ENCODE measurements around the gene PERM1. TPM values are rescaled to one million over a fixed set of nuclear protein-coding genes. Genes with fewer than 3 reads are reported as not detected.

PERM1 gene
- total RNA-seq, 1 experiment from 2014 or later = 0.81 TPM

DNA sequence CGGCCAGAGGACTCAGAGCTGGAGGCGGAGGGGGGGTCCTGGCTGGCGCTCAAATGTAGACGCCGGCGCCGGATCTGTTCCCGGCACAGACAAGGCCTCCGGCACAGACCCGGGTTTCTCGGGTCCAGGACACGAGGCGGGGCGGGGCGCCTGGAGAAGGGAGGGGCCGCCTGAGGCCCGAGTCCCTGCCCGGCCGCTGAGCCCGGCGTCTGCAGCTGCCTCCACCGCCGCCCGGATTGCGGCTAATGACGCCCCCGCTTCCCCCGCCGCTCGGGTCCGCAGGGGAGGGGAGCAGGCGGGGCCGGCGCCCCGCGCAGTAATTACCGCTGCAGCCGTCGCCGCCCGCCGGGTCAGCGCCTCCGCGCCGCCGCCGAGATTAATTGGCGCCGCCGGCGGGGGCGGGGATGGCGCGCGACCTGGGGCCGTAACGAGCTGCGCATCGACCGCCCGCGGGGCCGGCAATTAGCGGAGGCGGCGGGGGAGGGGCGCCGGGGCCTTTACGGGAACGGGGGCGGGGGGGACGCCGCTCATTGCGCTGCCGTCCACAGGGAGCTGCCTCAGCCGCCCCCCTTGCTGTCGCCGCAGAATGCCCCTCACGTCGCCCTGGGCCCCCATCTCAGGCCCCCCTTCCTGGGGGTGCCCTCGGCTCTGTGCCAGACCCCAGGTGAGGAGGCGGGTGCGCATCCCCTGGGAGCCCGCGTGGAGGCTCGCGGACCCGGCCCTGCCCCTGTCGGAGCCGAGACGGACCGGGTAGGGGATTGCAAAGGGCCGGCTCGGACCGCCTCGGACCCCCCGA, 40.1 kb downstream of the PERM1 start:
- intact Hi-C loops (cut with micrococcal nuclease; ENCODE audit: unreplicated experiment) = no loop called here
- BruUV-seq (replicated peaks) = no TSS peak
- DNase-seq = peak in 1 of 2 experiments; percentile 48
- H3K4me3 ChIP-seq = peak overlapping the region; percentile 47; the same call in 1 of the 2 replicates
- peaks cover 21% of the 10 kb centered on the region; the same call in 1 of the 2 replicates for H3F3A ChIP-seq (ENCODE audit: insufficient read depth, low read depth)
- H3K9me2 ChIP-seq (ENCODE audit: insufficient read depth) = no peaks in the 10 kb centered on the region
- no peak overlapping the region for H2AFZ ChIP-seq
- no peaks in the 10 kb centered on the region for H3K9me3 ChIP-seq (ENCODE audit: insufficient read depth, low read depth)
- TF ChIP-seq EZH2 (IDR thresholded peaks at IDR 0.05; ENCODE audit: low read depth) = no peak; the same call in none of the 2 replicates
- TF ChIP-seq, protein P1, sequence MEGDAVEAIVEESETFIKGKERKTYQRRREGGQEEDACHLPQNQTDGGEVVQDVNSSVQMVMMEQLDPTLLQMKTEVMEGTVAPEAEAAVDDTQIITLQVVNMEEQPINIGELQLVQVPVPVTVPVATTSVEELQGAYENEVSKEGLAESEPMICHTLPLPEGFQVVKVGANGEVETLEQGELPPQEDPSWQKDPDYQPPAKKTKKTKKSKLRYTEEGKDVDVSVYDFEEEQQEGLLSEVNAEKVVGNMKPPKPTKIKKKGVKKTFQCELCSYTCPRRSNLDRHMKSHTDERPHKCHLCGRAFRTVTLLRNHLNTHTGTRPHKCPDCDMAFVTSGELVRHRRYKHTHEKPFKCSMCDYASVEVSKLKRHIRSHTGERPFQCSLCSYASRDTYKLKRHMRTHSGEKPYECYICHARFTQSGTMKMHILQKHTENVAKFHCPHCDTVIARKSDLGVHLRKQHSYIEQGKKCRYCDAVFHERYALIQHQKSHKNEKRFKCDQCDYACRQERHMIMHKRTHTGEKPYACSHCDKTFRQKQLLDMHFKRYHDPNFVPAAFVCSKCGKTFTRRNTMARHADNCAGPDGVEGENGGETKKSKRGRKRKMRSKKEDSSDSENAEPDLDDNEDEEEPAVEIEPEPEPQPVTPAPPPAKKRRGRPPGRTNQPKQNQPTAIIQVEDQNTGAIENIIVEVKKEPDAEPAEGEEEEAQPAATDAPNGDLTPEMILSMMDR (conservative IDR thresholded peaks at IDR 0.05) = no peak
- peaks cover 8% of the 10 kb centered on the region for H4K20me1 ChIP-seq (ENCODE audit: insufficient read depth)
- POLR2A ChIA-PET (ENCODE audit: unreplicated experiment) = interaction anchor here (0.6 kb wide), 1 partner anchor 41 kb away, joined by 6 read pairs; no protein-coding TSS in a partner anchor
- peaks cover 27% of the 10 kb centered on the region for H3K27me3 ChIP-seq (ENCODE audit: insufficient read depth, low read depth)
- no peaks in the 10 kb centered on the region for H3K36me3 ChIP-seq (ENCODE audit: low read depth)
- H3K4me2 ChIP-seq = peak overlapping the region; percentile 79
- CTCF ChIA-PET = interaction anchor here (0.6 kb wide), 1 partner anchor 41 kb away, joined by 3 read pairs; no protein-coding TSS in a partner anchor
- no peak overlapping the region for H3K27ac ChIP-seq
- H3K79me2 ChIP-seq (ENCODE audit: low read depth) = no peaks in the 10 kb centered on the region
- peaks cover 27% of the 10 kb centered on the region for H3K4me1 ChIP-seq (replicated peaks; ENCODE audit: insufficient read depth)

DNA sequence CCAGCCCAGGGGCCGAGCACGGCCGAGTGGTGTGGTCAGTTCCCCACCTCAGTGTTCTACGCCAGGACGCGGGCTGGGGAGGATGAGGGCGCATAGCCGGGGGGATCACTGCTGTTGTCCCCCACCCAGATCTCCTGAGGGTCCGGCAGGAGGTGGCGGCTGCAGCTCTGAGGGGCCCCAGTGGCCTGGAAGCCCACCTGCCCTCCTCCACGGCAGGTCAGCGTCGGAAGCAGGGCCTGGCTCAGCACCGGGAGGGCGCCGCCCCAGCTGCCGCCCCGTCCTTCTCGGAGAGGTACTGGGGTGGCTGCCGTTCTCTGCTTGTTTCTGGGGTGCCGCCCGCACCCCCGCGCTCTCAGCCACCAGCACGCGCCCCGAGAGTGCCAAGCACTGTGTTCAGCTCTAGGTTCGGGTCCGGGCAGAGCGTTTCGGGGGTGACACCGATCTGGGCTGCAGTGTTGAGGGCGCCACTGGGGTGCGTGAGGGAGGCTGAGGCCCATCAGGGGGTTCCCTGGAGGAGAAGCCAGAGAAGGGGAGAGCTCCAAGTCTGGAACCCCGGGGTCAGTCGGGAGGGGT, 40.8 kb downstream of the PERM1 start:
- Histone ChIP-seq H3K27ac (no peak overlapping the region), H3K4me1 (replicated peaks; ENCODE audit: insufficient read depth) (peaks cover 27% of the 10 kb centered on the region), H3K4me2 (peak overlapping the region; percentile 79), H3F3A (ENCODE audit: insufficient read depth, low read depth) (peaks cover 21% of the 10 kb centered on the region; the same call in 1 of the 2 replicates), H3K9me2 (ENCODE audit: insufficient read depth) (no peaks in the 10 kb centered on the region), H3K27me3 (ENCODE audit: insufficient read depth, low read depth) (peaks cover 33% of the 10 kb centered on the region), H3K9me3 (ENCODE audit: insufficient read depth, low read depth) (no peaks in the 10 kb centered on the region), H3K79me2 (ENCODE audit: low read depth) (no peaks in the 10 kb centered on the region), H2AFZ (no peak overlapping the region), H4K20me1 (ENCODE audit: insufficient read depth) (peaks cover 8% of the 10 kb centered on the region), H3K4me3 (peak overlapping the region; percentile 49; the same call in 1 of the 2 replicates), H3K36me3 (ENCODE audit: low read depth) (no peaks in the 10 kb centered on the region)
- intact Hi-C loops (cut with micrococcal nuclease; ENCODE audit: unreplicated experiment) = no loop called here
- BruUV-seq (replicated peaks) = no TSS peak
- no peak for DNase-seq
- CTCF ChIA-PET = no interaction called here
- POLR2A ChIA-PET (ENCODE audit: unreplicated experiment) = no interaction called here
- no peak; the same call in 1 of the 2 replicates for TF ChIP-seq EZH2 (IDR thresholded peaks at IDR 0.05; ENCODE audit: low read depth)

DNA sequence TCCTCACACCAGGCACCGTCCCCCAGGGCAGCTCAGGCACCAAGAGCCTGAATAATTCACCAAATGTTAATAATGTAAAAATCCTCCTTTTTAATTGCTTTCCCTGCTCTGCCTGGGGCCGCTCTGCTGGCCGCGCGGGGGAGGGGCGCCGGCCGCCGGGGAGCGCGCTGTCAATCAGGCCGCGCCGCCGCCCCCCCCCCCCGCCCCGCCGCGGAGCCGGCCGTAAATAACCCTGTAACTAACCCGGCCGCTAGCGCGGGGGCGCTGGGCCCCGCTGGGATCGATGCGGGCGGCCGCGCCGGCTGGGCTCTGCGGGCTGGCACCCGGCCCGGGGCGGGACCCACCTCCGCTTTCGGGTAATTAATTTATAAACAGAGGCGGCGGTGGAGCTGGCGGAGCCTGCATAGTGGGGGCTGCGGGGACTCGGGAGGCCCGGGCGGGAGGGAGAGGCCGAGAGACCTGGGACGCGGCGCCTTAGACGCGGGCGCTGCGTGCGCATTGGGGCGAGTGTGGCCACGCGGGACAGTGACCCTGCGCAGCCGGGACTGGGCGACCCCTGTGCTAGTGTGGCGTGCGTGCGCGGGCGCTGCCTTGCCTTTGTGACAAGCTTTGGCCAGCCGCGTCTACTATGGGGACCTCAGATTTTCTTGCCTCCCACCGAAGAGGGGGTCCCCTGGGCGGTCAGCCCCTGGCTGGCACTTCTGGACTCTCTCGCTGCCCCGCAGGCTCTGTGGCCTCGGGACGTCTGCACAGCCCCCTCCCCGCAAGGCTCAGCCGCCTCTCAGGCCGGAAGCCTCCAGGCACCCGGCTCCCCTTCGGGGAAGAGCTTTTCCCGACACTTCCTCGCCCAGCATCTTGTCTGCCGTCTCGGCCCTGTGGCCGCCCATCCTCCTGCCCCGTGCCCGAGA, 41.5 kb downstream of the PERM1 start:
- H3K4me2 ChIP-seq = peak overlapping the region; percentile 79
- H3K27me3 ChIP-seq (ENCODE audit: insufficient read depth, low read depth) = peaks cover 40% of the 10 kb centered on the region
- H3K9me3 ChIP-seq (ENCODE audit: insufficient read depth, low read depth) = no peaks in the 10 kb centered on the region
- peak overlapping the region; percentile 49; the same call in 1 of the 2 replicates for H3K4me3 ChIP-seq
- POLR2A ChIA-PET (ENCODE audit: unreplicated experiment) = interaction anchor here (0.6 kb wide), 1 partner anchor 14 kb away, joined by 3 read pairs; no protein-coding TSS in a partner anchor
- TF ChIP-seq, protein P1 (conservative IDR thresholded peaks at IDR 0.05) = no peak
- peak; percentile 98; the same call in 1 of the 2 replicates for TF ChIP-seq EZH2 (IDR thresholded peaks at IDR 0.05; ENCODE audit: low read depth)
- H3F3A ChIP-seq (ENCODE audit: insufficient read depth, low read depth) = peaks cover 26% of the 10 kb centered on the region; the same call in 1 of the 2 replicates
- H3K36me3 ChIP-seq (ENCODE audit: low read depth) = no peaks in the 10 kb centered on the region
- H2AFZ ChIP-seq = no peak overlapping the region
- no TSS peak for BruUV-seq (replicated peaks)
- intact Hi-C loops (cut with micrococcal nuclease; ENCODE audit: unreplicated experiment) = no loop called here
- H3K4me1 ChIP-seq (replicated peaks; ENCODE audit: insufficient read depth) = peaks cover 32% of the 10 kb centered on the region
- no peak for DNase-seq
- H4K20me1 ChIP-seq (ENCODE audit: insufficient read depth) = peaks cover 8% of the 10 kb centered on the region
- H3K9me2 ChIP-seq (ENCODE audit: insufficient read depth) = no peaks in the 10 kb centered on the region
- CTCF ChIA-PET = no interaction called here
- no peak overlapping the region for H3K27ac ChIP-seq
- H3K79me2 ChIP-seq (ENCODE audit: low read depth) = no peaks in the 10 kb centered on the region
